WTC11 (cell line): Measurements from ENCODE around the gene FAM107B. TPM values are rescaled to one million over a fixed set of nuclear protein-coding genes. Genes with fewer than 3 reads are reported as not detected.

ENCODE experiments used
- ATAC-seq: fragments of 200-7000 bp; cut with Tn5 transposase; 2 replicates; pipeline ENCODE4 v1.10.0; 2021; ENCODE audit warnings: mild to moderate bottlenecking, moderate library complexity
- CTCF ChIA-PET: fragments of 300-600 bp; sonication (Branson Sonifier 250); formaldehyde crosslinking; loops from one replicate; lab custom pipeline; 2021; ENCODE audit warnings: antibody characterized with exemption; lab: Charles Lee
- POLR2A ChIA-PET: fragments of 350-600 bp; sonication (Branson Sonifier 250); formaldehyde crosslinking; loops from one replicate; lab custom pipeline; 2021; ENCODE audit warnings: antibody characterized with exemption; lab: Charles Lee
- DNase-seq: peaks from one replicate; pipeline ENCODE4 v3.0.0; 2021; ENCODE audit warnings: low spot score
- H3K27ac Mint-ChIP-seq: 2 replicates; pipeline ENCODE4 v1.8.0; 2021; ENCODE audit warnings: mixed read lengths
- H3K27me3 Mint-ChIP-seq: 2 replicates; pipeline ENCODE4 v1.8.0; 2021; ENCODE audit warnings: low read depth, mild to moderate bottlenecking, moderate library complexity, mixed read lengths
- H3K36me3 Mint-ChIP-seq: 2 replicates; pipeline ENCODE4 v1.8.0; 2021; ENCODE audit warnings: mixed read lengths
- H3K4me1 Mint-ChIP-seq: 2 replicates; pipeline ENCODE4 v1.8.0; 2022; ENCODE audit warnings: mixed read lengths
- H3K4me3 Mint-ChIP-seq: 2 replicates; pipeline ENCODE4 v1.8.0; 2021; ENCODE audit warnings: mild to moderate bottlenecking, moderate library complexity, mixed read lengths
- H3K9me3 Mint-ChIP-seq: 2 replicates; pipeline ENCODE4 v1.8.0; 2021; ENCODE audit warnings: mixed read lengths
- ATF1 ChIP-seq: sonication (generic); formaldehyde crosslinking; IDR thresholded peaks from 2 replicates; pipeline ENCODE4 v1.8.1; 2023; ENCODE audit warnings: mild to moderate bottlenecking, moderate library complexity, missing genetic modification reagents
- ATF6 ChIP-seq: sonication (generic); formaldehyde crosslinking; IDR thresholded peaks from 2 replicates; pipeline ENCODE4 v1.8.1; 2023; ENCODE audit warnings: mild to moderate bottlenecking, missing genetic modification reagents
- E2F1 ChIP-seq: sonication (generic); formaldehyde crosslinking; IDR thresholded peaks from 2 replicates; pipeline ENCODE4 v1.8.0; 2022; ENCODE audit warnings: mild to moderate bottlenecking, missing genetic modification reagents
- E2F5 ChIP-seq: sonication (generic); formaldehyde crosslinking; IDR thresholded peaks from 2 replicates; pipeline ENCODE4 v1.8.1; 2022; ENCODE audit warnings: mild to moderate bottlenecking, moderate library complexity, missing genetic modification reagents
- ELF4 ChIP-seq: sonication (generic); formaldehyde crosslinking; IDR thresholded peaks from 2 replicates; pipeline ENCODE4 v1.8.1; 2022; ENCODE audit warnings: low read depth, mild to moderate bottlenecking, moderate library complexity, missing genetic modification reagents
- ERG ChIP-seq: fragments of 250-450 bp; sonication (Bioruptor Pico); IDR thresholded peaks from 2 replicates; pipeline ENCODE4 v1.8.0; 2021; ENCODE audit warnings: mild to moderate bottlenecking
- FOXP4 ChIP-seq: sonication (generic); formaldehyde crosslinking; IDR thresholded peaks from 2 replicates; pipeline ENCODE4 v1.8.0; 2022; ENCODE audit warnings: mild to moderate bottlenecking, missing genetic modification reagents
- HMGXB4 ChIP-seq: sonication (generic); formaldehyde crosslinking; IDR thresholded peaks from 2 replicates; pipeline ENCODE4 v1.8.1; 2023; ENCODE audit warnings: mild to moderate bottlenecking, moderate library complexity, missing genetic modification reagents
- IRF2 ChIP-seq: sonication (generic); formaldehyde crosslinking; IDR thresholded peaks from 2 replicates; pipeline ENCODE4 v1.8.0; 2022; ENCODE audit warnings: low read depth, missing genetic modification reagents, borderline replicate concordance
- JAZF1 ChIP-seq: fragments of 250-450 bp; sonication (Bioruptor Pico); IDR thresholded peaks from 2 replicates; pipeline ENCODE4 v1.9.0; 2021; ENCODE audit warnings: moderate library complexity, mild to moderate bottlenecking, inconsistent platforms
- NR1H2 ChIP-seq: sonication (generic); formaldehyde crosslinking; IDR thresholded peaks from 2 replicates; pipeline ENCODE4 v1.9.0; 2021; ENCODE audit warnings: mild to moderate bottlenecking, moderate library complexity, missing genetic modification reagents
- OVOL2 ChIP-seq: fragments of 250-450 bp; sonication (Bioruptor Pico); IDR thresholded peaks from 2 replicates; pipeline ENCODE4 v1.9.0; 2021; ENCODE audit warnings: mild to moderate bottlenecking, borderline replicate concordance
- PREB ChIP-seq: sonication (generic); formaldehyde crosslinking; IDR thresholded peaks from 2 replicates; pipeline ENCODE4 v1.8.1; 2022; ENCODE audit warnings: mild to moderate bottlenecking, missing genetic modification reagents, moderate library complexity, borderline replicate concordance
- RELA ChIP-seq: sonication (generic); formaldehyde crosslinking; IDR thresholded peaks from 2 replicates; pipeline ENCODE4 v1.8.1; 2022; ENCODE audit warnings: missing genetic modification reagents, mild to moderate bottlenecking, borderline replicate concordance
- SOX15 ChIP-seq: fragments of 250-450 bp; sonication (Bioruptor Pico); IDR thresholded peaks from 2 replicates; pipeline ENCODE4 v1.9.0; 2021; ENCODE audit warnings: mild to moderate bottlenecking
- USF1 ChIP-seq: sonication (generic); formaldehyde crosslinking; IDR thresholded peaks from 2 replicates; pipeline ENCODE4 v1.8.0; 2022; ENCODE audit warnings: mild to moderate bottlenecking, missing genetic modification reagents
- ZBTB43 ChIP-seq: sonication (generic); formaldehyde crosslinking; IDR thresholded peaks from 2 replicates; pipeline ENCODE4 v1.8.1; 2023; ENCODE audit warnings: mild to moderate bottlenecking, missing genetic modification reagents
- ZNF219 ChIP-seq: sonication (generic); formaldehyde crosslinking; IDR thresholded peaks from 2 replicates; pipeline ENCODE4 v1.8.0; 2023; ENCODE audit warnings: missing genetic modification reagents, mild to moderate bottlenecking, borderline replicate concordance
- ZNF512 ChIP-seq: sonication (generic); formaldehyde crosslinking; IDR thresholded peaks from 2 replicates; pipeline ENCODE4 v1.8.1; 2022; ENCODE audit warnings: missing genetic modification reagents, borderline replicate concordance
- total RNA-seq: library from RNA; stranded (reverse); gene quantifications from 3 replicates; pipeline ENCODE4 v1.2.3, GENCODE V29; 2021

FAM107B gene
- total RNA-seq, 1 experiment from 2014 or later: 22.4 TPM

GRCh38 chr10:14527134-14527844, 247.4 kb downstream of the FAM107B start:
- no peaks in the 10 kb centered on the region for H3K27me3 Mint-ChIP-seq

More at GRCh38 chr10:14527134-14527844, 247.4 kb downstream of the FAM107B start:
- POLR2A ChIA-PET: interaction anchor here (1.0 kb wide), 1 partner anchor 463 kb away, joined by 4 read pairs; no protein-coding TSS in a partner anchor
- TF ChIP-seq E2F5 (CRISPR knock-in tag) (no peak), RELA (CRISPR knock-in tag) (no peak), ATF6 (no peak), ZNF219 (CRISPR knock-in tag) (no peak), OVOL2 (CRISPR knock-in tag) (no peak), PREB (CRISPR knock-in tag) (no peak), ZBTB43 (CRISPR knock-in tag) (no peak), HMGXB4 (no peak), E2F1 (CRISPR knock-in tag) (no peak), IRF2 (CRISPR knock-in tag) (no peak), NR1H2 (CRISPR knock-in tag) (no peak), ERG (CRISPR knock-in tag) (no peak), ATF1 (CRISPR knock-in tag) (no peak), SOX15 (CRISPR knock-in tag) (no peak), ZNF512 (CRISPR knock-in tag) (no peak), USF1 (CRISPR knock-in tag) (no peak), JAZF1 (no peak), ELF4 (CRISPR knock-in tag) (no peak), FOXP4 (no peak)
- CTCF ChIA-PET: interaction anchor here (0.6 kb wide), 1 partner anchor 31 kb away, joined by 3 read pairs; no protein-coding TSS in a partner anchor
- H3K36me3 Mint-ChIP-seq: no peaks in the 10 kb centered on the region; the same call in 1 of the 2 replicates
- H3K27ac Mint-ChIP-seq: no peak overlapping the region
- H3K9me3 Mint-ChIP-seq: no peaks in the 10 kb centered on the region
- ATAC-seq: no peak
- no peak for DNase-seq
- H3K4me3 Mint-ChIP-seq: no peak overlapping the region
- no peaks in the 10 kb centered on the region for H3K4me1 Mint-ChIP-seq
